ENCODE data around the gene PLXND1. TPM values are rescaled to one million over a fixed set of nuclear protein-coding genes. Genes with fewer than 3 reads are reported as not detected.
"Not testable (repeated sequence)": the region's sequence is repeated elsewhere in the genome, so short reads cannot be mapped to it uniquely, and the experiment has no call there.

Gene PLXND1
- total RNA-seq, 2 donors from 2014 or later: 73.1 to 83.2 TPM

DNA sequence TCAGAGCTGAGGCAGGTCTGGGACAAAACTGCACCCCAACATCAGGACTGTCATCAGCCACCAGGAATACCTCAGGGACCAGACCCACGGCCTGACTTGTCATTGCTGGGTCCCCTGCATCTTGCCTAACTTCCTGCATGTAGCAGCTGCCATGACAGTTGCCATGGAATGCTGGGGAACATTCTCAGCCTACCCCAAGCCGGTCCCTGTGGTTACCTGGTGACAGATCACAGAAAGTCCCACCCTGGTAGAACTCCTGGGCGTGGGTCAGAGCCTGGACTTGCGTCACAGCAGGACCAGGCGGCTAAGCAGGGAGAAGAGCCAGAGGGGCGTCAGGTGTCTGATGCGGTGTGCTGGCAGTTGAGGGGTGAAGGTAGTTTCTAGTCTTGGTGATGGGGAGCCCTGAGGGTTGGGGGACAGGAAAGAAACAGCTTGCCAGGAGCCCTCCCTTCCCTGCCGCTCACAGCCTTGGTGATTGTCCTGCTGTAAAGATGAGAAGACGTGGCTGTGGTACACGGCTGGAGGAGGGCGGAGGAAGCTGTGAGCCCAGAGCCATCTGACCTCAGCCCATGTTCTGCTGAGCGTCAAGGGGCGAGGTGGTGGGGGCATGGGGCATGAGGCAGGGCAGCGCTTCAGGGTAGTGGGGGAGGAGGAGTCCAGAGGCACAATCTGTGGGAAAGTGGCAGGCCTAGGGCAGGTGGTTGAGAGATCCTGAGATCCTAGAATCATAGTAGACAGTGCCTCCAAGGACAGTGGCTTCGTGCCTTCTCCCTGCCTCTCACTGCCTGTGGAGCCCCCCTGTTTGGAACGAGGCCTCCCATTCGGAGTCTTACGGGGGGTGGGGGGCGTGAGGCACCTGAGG is 58.1 kb downstream of the PLXND1 start:
- 78 to 90% methylated on average over 8 to 19 of the region's 19 CpGs for WGBS, 2 experiments (ENCODE audit: insufficient coverage in 1 of 2, insufficient read length in 1 of 2)
- TF ChIP-seq, protein P1, sequence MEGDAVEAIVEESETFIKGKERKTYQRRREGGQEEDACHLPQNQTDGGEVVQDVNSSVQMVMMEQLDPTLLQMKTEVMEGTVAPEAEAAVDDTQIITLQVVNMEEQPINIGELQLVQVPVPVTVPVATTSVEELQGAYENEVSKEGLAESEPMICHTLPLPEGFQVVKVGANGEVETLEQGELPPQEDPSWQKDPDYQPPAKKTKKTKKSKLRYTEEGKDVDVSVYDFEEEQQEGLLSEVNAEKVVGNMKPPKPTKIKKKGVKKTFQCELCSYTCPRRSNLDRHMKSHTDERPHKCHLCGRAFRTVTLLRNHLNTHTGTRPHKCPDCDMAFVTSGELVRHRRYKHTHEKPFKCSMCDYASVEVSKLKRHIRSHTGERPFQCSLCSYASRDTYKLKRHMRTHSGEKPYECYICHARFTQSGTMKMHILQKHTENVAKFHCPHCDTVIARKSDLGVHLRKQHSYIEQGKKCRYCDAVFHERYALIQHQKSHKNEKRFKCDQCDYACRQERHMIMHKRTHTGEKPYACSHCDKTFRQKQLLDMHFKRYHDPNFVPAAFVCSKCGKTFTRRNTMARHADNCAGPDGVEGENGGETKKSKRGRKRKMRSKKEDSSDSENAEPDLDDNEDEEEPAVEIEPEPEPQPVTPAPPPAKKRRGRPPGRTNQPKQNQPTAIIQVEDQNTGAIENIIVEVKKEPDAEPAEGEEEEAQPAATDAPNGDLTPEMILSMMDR (conservative IDR thresholded peaks at IDR 0.05): no peak
- H3K4me1 ChIP-seq (ENCODE audit: control insufficient read depth, insufficient read depth, low read length): peaks cover 4% of the 10 kb centered on the region
- no peak overlapping the region for H3K27ac ChIP-seq (ENCODE audit: low read depth, low read length)
- Mint-ChIP-seq H3K9me3 (no peaks in the 10 kb centered on the region), H3K27me3 (ENCODE audit: insufficient read depth) (no peaks in the 10 kb centered on the region), H3K36me3 (ENCODE audit: low read depth) (no peaks in the 10 kb centered on the region), H3K4me1 (peaks cover 24% of the 10 kb centered on the region), H3K27ac (no peak overlapping the region), H3K4me3 (no peak overlapping the region)
- H3K27me3 ChIP-seq (ENCODE audit: control insufficient read depth, insufficient read depth, low read length, poor library complexity, severe bottlenecking): no peaks in the 10 kb centered on the region
- DNase-seq: no peak
- no peaks in the 10 kb centered on the region for H3K36me3 ChIP-seq (ENCODE audit: control insufficient read depth, insufficient read depth, low read length)
- H3K4me3 ChIP-seq (ENCODE audit: low read length): no peak overlapping the region
- no peak overlapping the region for H3K9ac ChIP-seq (ENCODE audit: extremely low read depth, low read length, poor library complexity, severe bottlenecking)
- no peaks in the 10 kb centered on the region for H3K9me3 ChIP-seq (ENCODE audit: control insufficient read depth, low read length)

- no peak for DNase-seq
- no peak overlapping the region for H3K27ac ChIP-seq (ENCODE audit: low read depth, low read length)
- no peak overlapping the region for H3K4me3 ChIP-seq (ENCODE audit: low read length)
- no peaks in the 10 kb centered on the region for H3K36me3 ChIP-seq (ENCODE audit: control insufficient read depth, insufficient read depth, low read length)
- no peaks in the 10 kb centered on the region for H3K9me3 Mint-ChIP-seq
- no peaks in the 10 kb centered on the region for H3K27me3 ChIP-seq (ENCODE audit: control insufficient read depth, insufficient read depth, low read length, poor library complexity, severe bottlenecking)
- H3K4me1 Mint-ChIP-seq: peaks cover 16% of the 10 kb centered on the region
- H3K9ac ChIP-seq (ENCODE audit: extremely low read depth, low read length, poor library complexity, severe bottlenecking): no peak overlapping the region
- H3K9me3 ChIP-seq (ENCODE audit: control insufficient read depth, low read length): no peaks in the 10 kb centered on the region
- H3K4me3 Mint-ChIP-seq: no peak overlapping the region
- no peaks in the 10 kb centered on the region for H3K27me3 Mint-ChIP-seq (ENCODE audit: insufficient read depth)
- 96% methylated on average over 9 to 24 of the region's 24 CpGs for WGBS, 2 experiments (ENCODE audit: insufficient coverage in 1 of 2, insufficient read length in 1 of 2)
- H3K27ac Mint-ChIP-seq: no peak overlapping the region
- TF ChIP-seq, protein P1 (conservative IDR thresholded peaks at IDR 0.05): no peak
- H3K4me1 ChIP-seq (ENCODE audit: control insufficient read depth, insufficient read depth, low read length): peaks cover 4% of the 10 kb centered on the region
- no peaks in the 10 kb centered on the region for H3K36me3 Mint-ChIP-seq (ENCODE audit: low read depth)
These were observed 59.2 kb downstream of the PLXND1 start for GRCh38 chr3:129547241-129547640.

- H3K4me3 Mint-ChIP-seq; H3K9me3 ChIP-seq (ENCODE audit: control insufficient read depth, low read length); H3K36me3 Mint-ChIP-seq (ENCODE audit: low read depth); H3K9me3 Mint-ChIP-seq; H3K36me3 ChIP-seq (ENCODE audit: control insufficient read depth, insufficient read depth, low read length); H3K27me3 ChIP-seq (ENCODE audit: control insufficient read depth, insufficient read depth, low read length, poor library complexity, severe bottlenecking); H3K9ac ChIP-seq (ENCODE audit: extremely low read depth, low read length, poor library complexity, severe bottlenecking); H3K4me1 ChIP-seq (ENCODE audit: control insufficient read depth, insufficient read depth, low read length); H3K4me3 ChIP-seq (ENCODE audit: low read length); H3K27ac ChIP-seq (ENCODE audit: low read depth, low read length); DNase-seq; H3K27me3 Mint-ChIP-seq (ENCODE audit: insufficient read depth); H3K27ac Mint-ChIP-seq: not testable (repeated sequence)
- 94% methylated on average over 3 of the region's 3 CpGs for WGBS, 2 experiments (ENCODE audit: insufficient coverage in 1 of 2, insufficient read length in 1 of 2)
- peaks cover 15% of the 10 kb centered on the region for H3K4me1 Mint-ChIP-seq
These were observed 60.5 kb downstream of the PLXND1 start for GRCh38 chr3:129545951-129546350.
